Measurements from ENCODE around the gene NUBPL. TPM values are rescaled to one million over a fixed set of nuclear protein-coding genes. Genes with fewer than 3 reads are reported as not detected.

NUBPL gene
- total RNA-seq, 1 experiment from 2014 or later, result 11.6 TPM

DNA sequence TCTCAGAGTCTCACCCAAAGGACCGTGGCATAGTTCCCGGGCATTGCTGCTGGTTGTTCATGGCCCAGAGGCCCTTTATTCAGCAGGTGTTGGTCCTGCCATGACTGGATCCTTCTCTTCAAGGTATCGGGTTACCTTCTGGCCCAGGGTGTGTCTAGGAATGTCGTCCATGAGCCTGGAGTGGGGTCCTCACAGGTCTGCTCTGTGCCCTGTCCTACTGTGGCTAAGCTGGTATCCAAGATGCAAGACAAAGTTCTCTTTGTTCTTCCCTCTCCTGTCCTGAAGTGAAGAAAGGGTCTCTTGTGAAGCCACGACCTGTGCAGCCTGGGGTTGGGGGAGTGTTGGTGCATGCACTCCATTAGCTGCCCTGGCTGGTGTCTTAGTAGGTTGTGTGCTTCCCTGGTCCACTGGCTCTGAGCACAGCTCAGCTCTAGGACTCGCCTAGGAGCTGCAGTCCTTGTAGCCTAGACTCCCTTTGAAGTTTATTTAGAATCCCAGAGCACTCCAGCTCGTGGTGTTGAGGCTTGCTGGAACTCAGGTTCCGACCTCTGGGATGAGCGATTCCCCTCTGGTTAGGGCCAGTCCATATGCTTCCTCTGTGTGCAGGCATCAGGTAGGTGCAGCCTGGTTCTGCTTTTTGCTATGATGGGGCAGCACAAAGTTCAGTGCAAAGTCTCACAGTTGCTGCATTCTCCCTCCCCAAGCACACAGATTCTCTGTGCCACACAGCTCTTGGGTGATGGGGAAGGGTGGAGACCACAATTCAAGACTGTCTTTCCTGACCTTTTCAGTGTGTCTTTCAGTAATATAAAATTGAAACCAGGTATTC is 117.4 kb downstream of the NUBPL start:
- peak; percentile 71 for ATAC-seq
- H3K4me3 Mint-ChIP-seq, result no peak overlapping the region
- H3K9me3 Mint-ChIP-seq, result peaks cover 23% of the 10 kb centered on the region
- H3K27me3 Mint-ChIP-seq (ENCODE audit: low read depth), result no peaks in the 10 kb centered on the region
- POLR2A ChIA-PET, result no interaction called here
- peaks cover 2% of the 10 kb centered on the region; the same call in 1 of the 2 replicates for H3K36me3 Mint-ChIP-seq
- no peak overlapping the region for H3K27ac Mint-ChIP-seq
- no peak for DNase-seq (ENCODE audit: low spot score)
- H3K4me1 Mint-ChIP-seq, result no peaks in the 10 kb centered on the region
- TF ChIP-seq GABPB1 (CRISPR knock-in tag; IDR thresholded peaks at IDR 0.05) (no peak), ZNF219 (CRISPR knock-in tag; IDR thresholded peaks at IDR 0.05; ENCODE audit: borderline replicate concordance) (no peak), CREB1 (CRISPR knock-in tag; IDR thresholded peaks at IDR 0.05) (no peak), ELF4 (CRISPR knock-in tag; IDR thresholded peaks at IDR 0.05; ENCODE audit: low read depth) (no peak)
- TF ChIP-seq, protein P1, sequence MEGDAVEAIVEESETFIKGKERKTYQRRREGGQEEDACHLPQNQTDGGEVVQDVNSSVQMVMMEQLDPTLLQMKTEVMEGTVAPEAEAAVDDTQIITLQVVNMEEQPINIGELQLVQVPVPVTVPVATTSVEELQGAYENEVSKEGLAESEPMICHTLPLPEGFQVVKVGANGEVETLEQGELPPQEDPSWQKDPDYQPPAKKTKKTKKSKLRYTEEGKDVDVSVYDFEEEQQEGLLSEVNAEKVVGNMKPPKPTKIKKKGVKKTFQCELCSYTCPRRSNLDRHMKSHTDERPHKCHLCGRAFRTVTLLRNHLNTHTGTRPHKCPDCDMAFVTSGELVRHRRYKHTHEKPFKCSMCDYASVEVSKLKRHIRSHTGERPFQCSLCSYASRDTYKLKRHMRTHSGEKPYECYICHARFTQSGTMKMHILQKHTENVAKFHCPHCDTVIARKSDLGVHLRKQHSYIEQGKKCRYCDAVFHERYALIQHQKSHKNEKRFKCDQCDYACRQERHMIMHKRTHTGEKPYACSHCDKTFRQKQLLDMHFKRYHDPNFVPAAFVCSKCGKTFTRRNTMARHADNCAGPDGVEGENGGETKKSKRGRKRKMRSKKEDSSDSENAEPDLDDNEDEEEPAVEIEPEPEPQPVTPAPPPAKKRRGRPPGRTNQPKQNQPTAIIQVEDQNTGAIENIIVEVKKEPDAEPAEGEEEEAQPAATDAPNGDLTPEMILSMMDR (IDR thresholded peaks at IDR 0.05), result no peak
- CTCF ChIA-PET, result no interaction called here

DNA sequence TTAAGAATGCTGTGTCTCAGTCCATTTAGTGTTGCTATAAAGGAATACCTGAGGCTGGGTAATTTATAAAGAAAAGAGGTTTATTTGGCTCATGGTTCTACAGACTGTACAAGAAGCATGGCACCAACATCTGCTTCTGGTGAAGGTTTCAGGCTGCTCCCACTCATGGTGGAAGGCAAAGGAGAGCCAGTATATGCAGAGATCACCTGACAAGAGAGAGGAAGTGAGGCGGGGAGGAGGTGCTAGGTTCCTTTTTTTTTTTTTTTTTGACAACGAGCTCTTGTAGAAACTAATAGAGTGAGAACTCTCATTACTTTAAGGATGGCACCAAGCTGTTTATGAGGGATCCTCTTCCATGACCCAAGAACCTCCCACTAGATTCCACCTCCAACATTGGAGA is 121.6 kb downstream of the NUBPL start:
- POLR2A ChIA-PET, result no interaction called here
- no peak overlapping the region for H3K4me3 Mint-ChIP-seq
- no peak overlapping the region for H3K27ac Mint-ChIP-seq
- no peak for ATAC-seq
- H3K9me3 Mint-ChIP-seq, result peaks cover 19% of the 10 kb centered on the region
- no peaks in the 10 kb centered on the region for H3K4me1 Mint-ChIP-seq
- no peak for DNase-seq (ENCODE audit: low spot score)
- CTCF ChIA-PET, result interaction anchor here (0.6 kb wide), 1 partner anchor 388 kb away, joined by 4 read pairs; no protein-coding TSS in a partner anchor
- peaks cover 2% of the 10 kb centered on the region; the same call in 1 of the 2 replicates for H3K36me3 Mint-ChIP-seq
- H3K27me3 Mint-ChIP-seq (ENCODE audit: low read depth), result no peaks in the 10 kb centered on the region
- TF ChIP-seq, protein P2, sequence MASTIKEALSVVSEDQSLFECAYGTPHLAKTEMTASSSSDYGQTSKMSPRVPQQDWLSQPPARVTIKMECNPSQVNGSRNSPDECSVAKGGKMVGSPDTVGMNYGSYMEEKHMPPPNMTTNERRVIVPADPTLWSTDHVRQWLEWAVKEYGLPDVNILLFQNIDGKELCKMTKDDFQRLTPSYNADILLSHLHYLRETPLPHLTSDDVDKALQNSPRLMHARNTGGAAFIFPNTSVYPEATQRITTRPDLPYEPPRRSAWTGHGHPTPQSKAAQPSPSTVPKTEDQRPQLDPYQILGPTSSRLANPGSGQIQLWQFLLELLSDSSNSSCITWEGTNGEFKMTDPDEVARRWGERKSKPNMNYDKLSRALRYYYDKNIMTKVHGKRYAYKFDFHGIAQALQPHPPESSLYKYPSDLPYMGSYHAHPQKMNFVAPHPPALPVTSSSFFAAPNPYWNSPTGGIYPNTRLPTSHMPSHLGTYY (CRISPR knock-in tag; IDR thresholded peaks at IDR 0.05), result no peak
- TF ChIP-seq, protein P3, sequence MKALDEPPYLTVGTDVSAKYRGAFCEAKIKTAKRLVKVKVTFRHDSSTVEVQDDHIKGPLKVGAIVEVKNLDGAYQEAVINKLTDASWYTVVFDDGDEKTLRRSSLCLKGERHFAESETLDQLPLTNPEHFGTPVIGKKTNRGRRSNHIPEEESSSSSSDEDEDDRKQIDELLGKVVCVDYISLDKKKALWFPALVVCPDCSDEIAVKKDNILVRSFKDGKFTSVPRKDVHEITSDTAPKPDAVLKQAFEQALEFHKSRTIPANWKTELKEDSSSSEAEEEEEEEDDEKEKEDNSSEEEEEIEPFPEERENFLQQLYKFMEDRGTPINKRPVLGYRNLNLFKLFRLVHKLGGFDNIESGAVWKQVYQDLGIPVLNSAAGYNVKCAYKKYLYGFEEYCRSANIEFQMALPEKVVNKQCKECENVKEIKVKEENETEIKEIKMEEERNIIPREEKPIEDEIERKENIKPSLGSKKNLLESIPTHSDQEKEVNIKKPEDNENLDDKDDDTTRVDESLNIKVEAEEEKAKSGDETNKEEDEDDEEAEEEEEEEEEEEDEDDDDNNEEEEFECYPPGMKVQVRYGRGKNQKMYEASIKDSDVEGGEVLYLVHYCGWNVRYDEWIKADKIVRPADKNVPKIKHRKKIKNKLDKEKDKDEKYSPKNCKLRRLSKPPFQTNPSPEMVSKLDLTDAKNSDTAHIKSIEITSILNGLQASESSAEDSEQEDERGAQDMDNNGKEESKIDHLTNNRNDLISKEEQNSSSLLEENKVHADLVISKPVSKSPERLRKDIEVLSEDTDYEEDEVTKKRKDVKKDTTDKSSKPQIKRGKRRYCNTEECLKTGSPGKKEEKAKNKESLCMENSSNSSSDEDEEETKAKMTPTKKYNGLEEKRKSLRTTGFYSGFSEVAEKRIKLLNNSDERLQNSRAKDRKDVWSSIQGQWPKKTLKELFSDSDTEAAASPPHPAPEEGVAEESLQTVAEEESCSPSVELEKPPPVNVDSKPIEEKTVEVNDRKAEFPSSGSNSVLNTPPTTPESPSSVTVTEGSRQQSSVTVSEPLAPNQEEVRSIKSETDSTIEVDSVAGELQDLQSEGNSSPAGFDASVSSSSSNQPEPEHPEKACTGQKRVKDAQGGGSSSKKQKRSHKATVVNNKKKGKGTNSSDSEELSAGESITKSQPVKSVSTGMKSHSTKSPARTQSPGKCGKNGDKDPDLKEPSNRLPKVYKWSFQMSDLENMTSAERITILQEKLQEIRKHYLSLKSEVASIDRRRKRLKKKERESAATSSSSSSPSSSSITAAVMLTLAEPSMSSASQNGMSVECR (CRISPR knock-in tag; IDR thresholded peaks at IDR 0.05; ENCODE audit: borderline replicate concordance), result no peak
- TF ChIP-seq FOXJ3 (CRISPR knock-in tag; IDR thresholded peaks at IDR 0.05; ENCODE audit: borderline replicate concordance) (no peak), ATF1 (CRISPR knock-in tag; IDR thresholded peaks at IDR 0.05) (no peak), NR2C2 (CRISPR knock-in tag; IDR thresholded peaks at IDR 0.05) (no peak), OVOL2 (CRISPR knock-in tag; IDR thresholded peaks at IDR 0.05; ENCODE audit: borderline replicate concordance) (no peak), FOXP1 (CRISPR knock-in tag; IDR thresholded peaks at IDR 0.05; ENCODE audit: borderline replicate concordance) (no peak), ZNF317 (CRISPR knock-in tag; IDR thresholded peaks at IDR 0.05; ENCODE audit: borderline replicate concordance, low read depth) (no peak), MXD4 (CRISPR knock-in tag; IDR thresholded peaks at IDR 0.05; ENCODE audit: borderline replicate concordance) (no peak), NFATC4 (CRISPR knock-in tag; IDR thresholded peaks at IDR 0.05) (no peak)
- TF ChIP-seq, protein P4, sequence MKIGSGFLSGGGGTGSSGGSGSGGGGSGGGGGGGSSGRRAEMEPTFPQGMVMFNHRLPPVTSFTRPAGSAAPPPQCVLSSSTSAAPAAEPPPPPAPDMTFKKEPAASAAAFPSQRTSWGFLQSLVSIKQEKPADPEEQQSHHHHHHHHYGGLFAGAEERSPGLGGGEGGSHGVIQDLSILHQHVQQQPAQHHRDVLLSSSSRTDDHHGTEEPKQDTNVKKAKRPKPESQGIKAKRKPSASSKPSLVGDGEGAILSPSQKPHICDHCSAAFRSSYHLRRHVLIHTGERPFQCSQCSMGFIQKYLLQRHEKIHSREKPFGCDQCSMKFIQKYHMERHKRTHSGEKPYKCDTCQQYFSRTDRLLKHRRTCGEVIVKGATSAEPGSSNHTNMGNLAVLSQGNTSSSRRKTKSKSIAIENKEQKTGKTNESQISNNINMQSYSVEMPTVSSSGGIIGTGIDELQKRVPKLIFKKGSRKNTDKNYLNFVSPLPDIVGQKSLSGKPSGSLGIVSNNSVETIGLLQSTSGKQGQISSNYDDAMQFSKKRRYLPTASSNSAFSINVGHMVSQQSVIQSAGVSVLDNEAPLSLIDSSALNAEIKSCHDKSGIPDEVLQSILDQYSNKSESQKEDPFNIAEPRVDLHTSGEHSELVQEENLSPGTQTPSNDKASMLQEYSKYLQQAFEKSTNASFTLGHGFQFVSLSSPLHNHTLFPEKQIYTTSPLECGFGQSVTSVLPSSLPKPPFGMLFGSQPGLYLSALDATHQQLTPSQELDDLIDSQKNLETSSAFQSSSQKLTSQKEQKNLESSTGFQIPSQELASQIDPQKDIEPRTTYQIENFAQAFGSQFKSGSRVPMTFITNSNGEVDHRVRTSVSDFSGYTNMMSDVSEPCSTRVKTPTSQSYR (CRISPR knock-in tag; IDR thresholded peaks at IDR 0.05), result no peak
- TF ChIP-seq, protein P5, sequence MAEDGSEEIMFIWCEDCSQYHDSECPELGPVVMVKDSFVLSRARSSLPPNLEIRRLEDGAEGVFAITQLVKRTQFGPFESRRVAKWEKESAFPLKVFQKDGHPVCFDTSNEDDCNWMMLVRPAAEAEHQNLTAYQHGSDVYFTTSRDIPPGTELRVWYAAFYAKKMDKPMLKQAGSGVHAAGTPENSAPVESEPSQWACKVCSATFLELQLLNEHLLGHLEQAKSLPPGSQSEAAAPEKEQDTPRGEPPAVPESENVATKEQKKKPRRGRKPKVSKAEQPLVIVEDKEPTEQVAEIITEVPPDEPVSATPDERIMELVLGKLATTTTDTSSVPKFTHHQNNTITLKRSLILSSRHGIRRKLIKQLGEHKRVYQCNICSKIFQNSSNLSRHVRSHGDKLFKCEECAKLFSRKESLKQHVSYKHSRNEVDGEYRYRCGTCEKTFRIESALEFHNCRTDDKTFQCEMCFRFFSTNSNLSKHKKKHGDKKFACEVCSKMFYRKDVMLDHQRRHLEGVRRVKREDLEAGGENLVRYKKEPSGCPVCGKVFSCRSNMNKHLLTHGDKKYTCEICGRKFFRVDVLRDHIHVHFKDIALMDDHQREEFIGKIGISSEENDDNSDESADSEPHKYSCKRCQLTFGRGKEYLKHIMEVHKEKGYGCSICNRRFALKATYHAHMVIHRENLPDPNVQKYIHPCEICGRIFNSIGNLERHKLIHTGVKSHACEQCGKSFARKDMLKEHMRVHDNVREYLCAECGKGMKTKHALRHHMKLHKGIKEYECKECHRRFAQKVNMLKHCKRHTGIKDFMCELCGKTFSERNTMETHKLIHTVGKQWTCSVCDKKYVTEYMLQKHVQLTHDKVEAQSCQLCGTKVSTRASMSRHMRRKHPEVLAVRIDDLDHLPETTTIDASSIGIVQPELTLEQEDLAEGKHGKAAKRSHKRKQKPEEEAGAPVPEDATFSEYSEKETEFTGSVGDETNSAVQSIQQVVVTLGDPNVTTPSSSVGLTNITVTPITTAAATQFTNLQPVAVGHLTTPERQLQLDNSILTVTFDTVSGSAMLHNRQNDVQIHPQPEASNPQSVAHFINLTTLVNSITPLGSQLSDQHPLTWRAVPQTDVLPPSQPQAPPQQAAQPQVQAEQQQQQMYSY (CRISPR knock-in tag; IDR thresholded peaks at IDR 0.05), result no peak

All from WTC11 (cell line).